Measurements from ENCODE around the gene MBD4.

DNA sequence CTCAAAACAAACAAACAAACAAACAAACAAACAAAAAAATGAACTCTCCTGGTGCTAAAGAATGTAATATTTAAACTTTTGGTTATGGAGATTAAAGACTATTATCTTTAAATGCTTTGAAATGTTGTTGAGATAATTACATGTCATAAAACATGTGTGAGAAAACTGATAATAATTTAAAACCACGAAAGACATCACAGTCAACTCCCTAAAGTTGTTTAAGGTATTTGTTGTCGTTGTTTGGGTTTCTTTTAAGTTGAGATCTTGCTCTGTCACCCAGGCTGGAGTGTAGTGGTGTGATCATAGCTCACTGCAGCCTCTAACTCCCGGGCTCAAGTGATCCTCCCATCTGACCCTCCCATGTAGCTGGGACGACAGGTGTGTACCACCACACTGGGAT is 23.3 kb downstream of the MBD4 start:
- TF ChIP-seq, protein P1, sequence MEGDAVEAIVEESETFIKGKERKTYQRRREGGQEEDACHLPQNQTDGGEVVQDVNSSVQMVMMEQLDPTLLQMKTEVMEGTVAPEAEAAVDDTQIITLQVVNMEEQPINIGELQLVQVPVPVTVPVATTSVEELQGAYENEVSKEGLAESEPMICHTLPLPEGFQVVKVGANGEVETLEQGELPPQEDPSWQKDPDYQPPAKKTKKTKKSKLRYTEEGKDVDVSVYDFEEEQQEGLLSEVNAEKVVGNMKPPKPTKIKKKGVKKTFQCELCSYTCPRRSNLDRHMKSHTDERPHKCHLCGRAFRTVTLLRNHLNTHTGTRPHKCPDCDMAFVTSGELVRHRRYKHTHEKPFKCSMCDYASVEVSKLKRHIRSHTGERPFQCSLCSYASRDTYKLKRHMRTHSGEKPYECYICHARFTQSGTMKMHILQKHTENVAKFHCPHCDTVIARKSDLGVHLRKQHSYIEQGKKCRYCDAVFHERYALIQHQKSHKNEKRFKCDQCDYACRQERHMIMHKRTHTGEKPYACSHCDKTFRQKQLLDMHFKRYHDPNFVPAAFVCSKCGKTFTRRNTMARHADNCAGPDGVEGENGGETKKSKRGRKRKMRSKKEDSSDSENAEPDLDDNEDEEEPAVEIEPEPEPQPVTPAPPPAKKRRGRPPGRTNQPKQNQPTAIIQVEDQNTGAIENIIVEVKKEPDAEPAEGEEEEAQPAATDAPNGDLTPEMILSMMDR (IDR thresholded peaks at IDR 0.05 in 4 of 5, conservative IDR thresholded peaks at IDR 0.05 in 1 of 5): no peak
- TF ChIP-seq POLR2A (IDR thresholded peaks at IDR 0.05): no peak
